Measurements from ENCODE around the gene LRPPRC. TPM values are rescaled to one million over a fixed set of nuclear protein-coding genes. Genes with fewer than 3 reads are reported as not detected.

The LRPPRC gene
- polyA plus RNA-seq, 1 of the 3 experiments (the other 2 are of a cell fraction) = 31.4 TPM

GRCh38 chr2:43855292-43855691 is 140.5 kb downstream of the LRPPRC start:
- no peaks in the 10 kb centered on the region for H3K4me1 ChIP-seq (ENCODE audit: control insufficient read depth in 1 of 2, insufficient read depth in 2 of 2, low read depth in 1 of 2, low read length in 1 of 2)
- no peak overlapping the region for H3K4me3 ChIP-seq (ENCODE audit: low read depth in 2 of 2, low read length in 1 of 2)
- H3K27me3 ChIP-seq (ENCODE audit: insufficient read depth) = peaks cover 19% of the 10 kb centered on the region; the same call in 1 of the 2 replicates
- no peak overlapping the region for H3K4me2 ChIP-seq
- ChIA-PET CTCF (no interaction called here), POLR2A (no interaction called here)
- WGBS (ENCODE audit: low lambda C conversion rate) = 22% methylated on average over 2 of the region's 2 CpGs
- no peak overlapping the region for H3K27ac ChIP-seq (ENCODE audit: low read depth in 2 of 2, low read length in 1 of 2)
- no peaks in the 10 kb centered on the region for H3K9me2 ChIP-seq
- H3K9me3 ChIP-seq = no peaks in the 10 kb centered on the region
- no peaks in the 10 kb centered on the region for H3K36me3 ChIP-seq (replicated peaks in 1 of 2; ENCODE audit: control insufficient read depth in 1 of 2, insufficient read depth in 2 of 2, low read length in 1 of 2)
- TF ChIP-seq, protein P1, sequence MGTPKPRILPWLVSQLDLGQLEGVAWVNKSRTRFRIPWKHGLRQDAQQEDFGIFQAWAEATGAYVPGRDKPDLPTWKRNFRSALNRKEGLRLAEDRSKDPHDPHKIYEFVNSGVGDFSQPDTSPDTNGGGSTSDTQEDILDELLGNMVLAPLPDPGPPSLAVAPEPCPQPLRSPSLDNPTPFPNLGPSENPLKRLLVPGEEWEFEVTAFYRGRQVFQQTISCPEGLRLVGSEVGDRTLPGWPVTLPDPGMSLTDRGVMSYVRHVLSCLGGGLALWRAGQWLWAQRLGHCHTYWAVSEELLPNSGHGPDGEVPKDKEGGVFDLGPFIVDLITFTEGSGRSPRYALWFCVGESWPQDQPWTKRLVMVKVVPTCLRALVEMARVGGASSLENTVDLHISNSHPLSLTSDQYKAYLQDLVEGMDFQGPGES (IDR thresholded peaks at IDR 0.05; ENCODE audit: low read depth, low read length) = no peak
- TF ChIP-seq TCF12 (IDR thresholded peaks at IDR 0.05) (no peak), JUND (IDR thresholded peaks at IDR 0.05) (no peak), RXRA (IDR thresholded peaks at IDR 0.05; ENCODE audit: borderline replicate concordance, low read depth) (no peak), GABPA (IDR thresholded peaks at IDR 0.05; ENCODE audit: low read depth) (no peak), SMC3 (IDR thresholded peaks at IDR 0.05; ENCODE audit: low read depth, low read length) (no peak), USF2 (IDR thresholded peaks at IDR 0.05; ENCODE audit: borderline replicate concordance, low read depth, low read length) (no peak), FOSL2 (IDR thresholded peaks at IDR 0.05; ENCODE audit: borderline replicate concordance, low read depth) (no peak), RFX5 (IDR thresholded peaks at IDR 0.05; ENCODE audit: low read length) (no peak), CHD2 (IDR thresholded peaks at IDR 0.05; ENCODE audit: low read length, partially characterized antibody) (no peak), MEF2A (IDR thresholded peaks at IDR 0.05; ENCODE audit: borderline replicate concordance, low read depth) (no peak), EZH2phosphoT487 (IDR thresholded peaks at IDR 0.05; ENCODE audit: borderline replicate concordance, low read depth) (no peak), CTCF (IDR thresholded peaks at IDR 0.05) (no peak), NFIC (IDR thresholded peaks at IDR 0.05; ENCODE audit: borderline replicate concordance) (no peak), YY1 (IDR thresholded peaks at IDR 0.05; ENCODE audit: low read depth) (no peak), POLR2AphosphoS5 (IDR thresholded peaks at IDR 0.05; ENCODE audit: low read depth, low read length) (no peak), FOXJ3 (CRISPR knock-in tag; IDR thresholded peaks at IDR 0.05) (no peak)
- TF ChIP-seq, protein P2, sequence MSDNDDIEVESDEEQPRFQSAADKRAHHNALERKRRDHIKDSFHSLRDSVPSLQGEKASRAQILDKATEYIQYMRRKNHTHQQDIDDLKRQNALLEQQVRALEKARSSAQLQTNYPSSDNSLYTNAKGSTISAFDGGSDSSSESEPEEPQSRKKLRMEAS (IDR thresholded peaks at IDR 0.05; ENCODE audit: low read depth) = no peak
- TF ChIP-seq, protein P3, sequence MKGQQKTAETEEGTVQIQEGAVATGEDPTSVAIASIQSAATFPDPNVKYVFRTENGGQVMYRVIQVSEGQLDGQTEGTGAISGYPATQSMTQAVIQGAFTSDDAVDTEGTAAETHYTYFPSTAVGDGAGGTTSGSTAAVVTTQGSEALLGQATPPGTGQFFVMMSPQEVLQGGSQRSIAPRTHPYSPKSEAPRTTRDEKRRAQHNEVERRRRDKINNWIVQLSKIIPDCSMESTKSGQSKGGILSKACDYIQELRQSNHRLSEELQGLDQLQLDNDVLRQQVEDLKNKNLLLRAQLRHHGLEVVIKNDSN (IDR thresholded peaks at IDR 0.05; ENCODE audit: borderline replicate concordance, low read depth) = no peak
- TF ChIP-seq, protein P4, sequence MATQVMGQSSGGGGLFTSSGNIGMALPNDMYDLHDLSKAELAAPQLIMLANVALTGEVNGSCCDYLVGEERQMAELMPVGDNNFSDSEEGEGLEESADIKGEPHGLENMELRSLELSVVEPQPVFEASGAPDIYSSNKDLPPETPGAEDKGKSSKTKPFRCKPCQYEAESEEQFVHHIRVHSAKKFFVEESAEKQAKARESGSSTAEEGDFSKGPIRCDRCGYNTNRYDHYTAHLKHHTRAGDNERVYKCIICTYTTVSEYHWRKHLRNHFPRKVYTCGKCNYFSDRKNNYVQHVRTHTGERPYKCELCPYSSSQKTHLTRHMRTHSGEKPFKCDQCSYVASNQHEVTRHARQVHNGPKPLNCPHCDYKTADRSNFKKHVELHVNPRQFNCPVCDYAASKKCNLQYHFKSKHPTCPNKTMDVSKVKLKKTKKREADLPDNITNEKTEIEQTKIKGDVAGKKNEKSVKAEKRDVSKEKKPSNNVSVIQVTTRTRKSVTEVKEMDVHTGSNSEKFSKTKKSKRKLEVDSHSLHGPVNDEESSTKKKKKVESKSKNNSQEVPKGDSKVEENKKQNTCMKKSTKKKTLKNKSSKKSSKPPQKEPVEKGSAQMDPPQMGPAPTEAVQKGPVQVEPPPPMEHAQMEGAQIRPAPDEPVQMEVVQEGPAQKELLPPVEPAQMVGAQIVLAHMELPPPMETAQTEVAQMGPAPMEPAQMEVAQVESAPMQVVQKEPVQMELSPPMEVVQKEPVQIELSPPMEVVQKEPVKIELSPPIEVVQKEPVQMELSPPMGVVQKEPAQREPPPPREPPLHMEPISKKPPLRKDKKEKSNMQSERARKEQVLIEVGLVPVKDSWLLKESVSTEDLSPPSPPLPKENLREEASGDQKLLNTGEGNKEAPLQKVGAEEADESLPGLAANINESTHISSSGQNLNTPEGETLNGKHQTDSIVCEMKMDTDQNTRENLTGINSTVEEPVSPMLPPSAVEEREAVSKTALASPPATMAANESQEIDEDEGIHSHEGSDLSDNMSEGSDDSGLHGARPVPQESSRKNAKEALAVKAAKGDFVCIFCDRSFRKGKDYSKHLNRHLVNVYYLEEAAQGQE (IDR thresholded peaks at IDR 0.05; ENCODE audit: low read depth, low read length) = no peak
- H4K20me1 ChIP-seq (ENCODE audit: insufficient read depth) = no peaks in the 10 kb centered on the region
- H3K79me2 ChIP-seq (ENCODE audit: insufficient read depth) = no peaks in the 10 kb centered on the region
- H3F3A ChIP-seq (replicated peaks; ENCODE audit: insufficient read depth) = no peaks in the 10 kb centered on the region
- DNase-seq = no peak
- H3K9ac ChIP-seq = no peak overlapping the region
- H2AFZ ChIP-seq (ENCODE audit: low read depth) = no peak overlapping the region

Data from SK-N-SH (cell line).